Neuronal stem cell (in vitro differentiated cells): ENCODE results near the gene SLC12A9.
A peak's percentile ranks its signal among the peaks of the same experiment; 100 is the strongest.

Source experiments
- DNase-seq: peaks from one replicate; pipeline ENCODE4 v3.0.0-alpha.2; 2013; ENCODE audit warnings: low spot score
- H2AFZ ChIP-seq: one replicate; pipeline ENCODE4 v1.6.1; 2013; ENCODE audit warnings: mild to moderate bottlenecking, low read length, inconsistent platforms
- H2AK5ac ChIP-seq: 2 replicates; pipeline ENCODE4 v1.6.1; 2013; ENCODE audit warnings: low read depth, mild to moderate bottlenecking, inconsistent platforms, low read length, moderate library complexity, mixed read lengths
- H2BK120ac ChIP-seq: 2 replicates; pipeline ENCODE4 v1.6.1; 2013; ENCODE audit warnings: low read depth, mild to moderate bottlenecking, inconsistent platforms, low read length, moderate library complexity, mixed read lengths
- H2BK12ac ChIP-seq: one replicate; pipeline ENCODE4 v1.6.1; 2013; ENCODE audit warnings: low read length, inconsistent platforms
- H2BK15ac ChIP-seq: 2 replicates; pipeline ENCODE4 v1.6.1; 2013; ENCODE audit warnings: mild to moderate bottlenecking, low read length, inconsistent platforms, mixed read lengths
- H2BK5ac ChIP-seq: one replicate; pipeline ENCODE4 v1.6.1; 2013; ENCODE audit warnings: inconsistent platforms, mild to moderate bottlenecking, low read length, moderate library complexity
- H3K14ac ChIP-seq: one replicate; pipeline ENCODE4 v1.6.1; 2013; ENCODE audit warnings: low read length, inconsistent platforms
- H3K18ac ChIP-seq: 2 replicates; pipeline ENCODE4 v1.6.1; 2013; ENCODE audit warnings: low read length, inconsistent platforms
- H3K23ac ChIP-seq: 2 replicates; pipeline ENCODE4 v1.6.1; 2013; ENCODE audit warnings: low read depth, mild to moderate bottlenecking, mixed read lengths, low read length, inconsistent platforms; ENCODE audit not compliant: poor library complexity
- H3K27ac ChIP-seq: replicated peaks from 3 replicates; pipeline ENCODE4 v1.5.1; 2013; ENCODE audit warnings: low read length, inconsistent platforms
- H3K27me3 ChIP-seq, 3 experiments: 2 replicates each; pipeline ENCODE4 v1.6.1; 2013; ENCODE audit warnings: low read length in 3 of 3, mild to moderate bottlenecking in 2 of 3, inconsistent platforms in 1 of 3, low read depth in 1 of 3, mixed read lengths in 1 of 3, moderate library complexity in 1 of 3; ENCODE audit not compliant: control insufficient read depth in 3 of 3, insufficient read depth in 3 of 3
- H3K36me3 ChIP-seq, 2 donors: replicated peaks in 1 of 2; 2 replicates each; pipeline ENCODE4 v1.6.1; 2013; ENCODE audit warnings: low read length in 2 of 2; ENCODE audit not compliant: control insufficient read depth in 2 of 2, insufficient read depth in 2 of 2
- H3K4ac ChIP-seq: 2 replicates; pipeline ENCODE4 v1.6.1; 2013; ENCODE audit warnings: inconsistent platforms, mild to moderate bottlenecking, low read length, moderate library complexity
- H3K4me1 ChIP-seq, 2 donors: 1 replicate in 1 of 2; 2 replicates in 1 of 2; pipeline ENCODE4 v1.6.1; 2013; ENCODE audit warnings: low read length in 2 of 2, low read depth in 1 of 2; ENCODE audit not compliant: control insufficient read depth in 2 of 2, insufficient read depth in 1 of 2
- H3K4me2 ChIP-seq: one replicate; pipeline ENCODE4 v1.6.1; 2013; ENCODE audit warnings: mild to moderate bottlenecking, low read length, inconsistent platforms; ENCODE audit not compliant: insufficient read depth, poor library complexity, severe bottlenecking
- H3K4me3 ChIP-seq, 2 donors: 2 replicates each; pipeline ENCODE4 v1.5.1; 2013; ENCODE audit warnings: low read length in 2 of 2, mild to moderate bottlenecking in 2 of 2, inconsistent platforms in 1 of 2, moderate library complexity in 1 of 2
- H3K79me1 ChIP-seq: one replicate; pipeline ENCODE4 v1.6.1; 2013; ENCODE audit warnings: low read depth, mild to moderate bottlenecking, inconsistent platforms, low read length, moderate library complexity
- H3K9ac ChIP-seq: one replicate; pipeline ENCODE4 v1.6.1; 2013; ENCODE audit warnings: mild to moderate bottlenecking, low read depth, low read length, inconsistent platforms; ENCODE audit not compliant: poor library complexity
- H3K9me3 ChIP-seq, 2 donors: replicated peaks in 1 of 2; 2 replicates each; pipeline versions ENCODE3 to v1.6.1; 2013; ENCODE audit warnings: low read length in 2 of 2, mild to moderate bottlenecking in 2 of 2, inconsistent platforms in 1 of 2, low read depth in 1 of 2, mixed read lengths in 1 of 2, moderate library complexity in 1 of 2; ENCODE audit not compliant: control insufficient read depth in 2 of 2, insufficient read depth in 1 of 2
- H4K8ac ChIP-seq: one replicate; pipeline ENCODE4 v1.6.1; 2013; ENCODE audit warnings: low read depth, mild to moderate bottlenecking, inconsistent platforms, low read length, moderate library complexity
- H4K91ac ChIP-seq: one replicate; pipeline ENCODE4 v1.6.1; 2013; ENCODE audit warnings: low read length, low read depth, mild to moderate bottlenecking, inconsistent platforms; ENCODE audit not compliant: poor library complexity
- WGBS, 2 donors: extraction: QIAGEN DNeasy Blood & Tissue Kit; methylation state at CpG; one replicate each; pipeline ENCODE4 v1.1.7; 2013; ENCODE audit warnings: missing lambda C conversion rate in 2 of 2, mixed read lengths in 1 of 2; ENCODE audit not compliant: insufficient read length in 2 of 2, insufficient replicate concordance in 1 of 2; ENCODE audit errors: extremely low coverage in 2 of 2; 5-methylcytosine and 5-hydroxymethylcytosine counted together

The SLC12A9 gene

DNA sequence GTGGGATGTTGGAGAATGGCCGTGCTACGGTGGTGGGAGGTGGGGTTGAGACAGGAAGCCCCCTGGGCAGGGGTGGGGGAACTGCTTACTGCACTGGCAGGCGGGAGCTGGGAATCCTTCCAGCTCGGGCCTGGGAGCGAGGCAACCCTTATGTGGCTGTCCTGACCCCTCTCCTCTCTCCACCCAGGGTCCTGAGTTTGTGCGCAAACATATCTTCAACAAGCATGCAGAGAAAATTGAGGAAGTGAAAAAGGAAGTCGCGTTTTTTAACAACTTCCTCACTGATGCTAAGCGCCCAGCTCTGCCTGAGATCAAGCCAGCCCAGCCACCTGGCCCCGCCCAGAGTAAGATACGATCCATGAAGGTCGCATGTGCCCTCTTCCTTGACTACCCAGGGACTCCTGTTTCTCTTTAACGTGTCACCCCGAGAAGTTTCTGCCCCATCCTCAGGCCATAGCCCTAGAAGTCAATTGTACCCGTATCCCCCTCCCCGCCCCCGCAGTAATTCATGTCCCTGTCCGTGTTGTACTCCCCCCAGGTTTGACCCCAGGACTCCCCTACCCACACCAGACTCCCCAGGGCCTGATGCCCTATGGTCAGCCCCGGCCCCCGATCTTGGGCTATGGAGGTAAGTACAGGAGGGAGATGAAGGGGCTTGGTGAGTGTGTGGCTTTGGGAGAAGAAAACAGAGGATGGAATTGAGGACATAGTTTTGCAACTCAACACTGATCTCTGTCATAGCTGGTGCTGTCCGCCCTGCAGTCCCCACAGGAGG lies 35.2 kb downstream of the SLC12A9 start:
- no peak for DNase-seq

DNA sequence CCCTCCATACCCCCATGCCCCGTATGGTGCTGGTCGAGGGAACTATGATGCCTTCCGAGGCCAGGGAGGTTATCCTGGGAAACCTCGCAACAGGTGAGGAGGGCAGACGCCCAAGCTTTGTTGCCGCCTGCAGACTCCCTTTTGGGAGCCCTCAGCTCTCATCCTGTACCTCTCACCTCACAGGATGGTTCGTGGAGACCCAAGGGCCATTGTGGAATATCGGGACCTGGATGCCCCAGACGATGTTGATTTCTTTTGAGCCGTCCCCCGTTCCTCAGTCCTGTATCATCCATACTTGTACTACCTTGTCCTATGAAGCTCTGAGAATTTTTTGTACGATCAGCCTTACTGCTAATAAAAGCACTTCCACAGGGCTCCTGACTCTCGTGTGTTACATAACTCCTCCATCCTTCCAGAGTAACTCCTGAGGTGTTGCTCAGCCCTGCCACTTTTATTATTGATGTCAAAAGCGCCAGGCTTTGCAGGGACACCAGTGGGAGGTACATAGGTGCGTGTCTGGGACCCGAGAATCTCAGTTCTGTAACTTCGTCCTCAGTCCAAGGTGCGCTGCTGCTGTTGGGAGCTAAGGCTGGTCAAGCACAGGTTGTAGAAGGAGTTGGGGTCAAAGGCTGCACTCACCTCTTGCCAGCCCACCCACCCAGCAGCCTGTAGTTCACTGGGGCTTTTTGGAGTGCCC lies 35.9 kb downstream of the SLC12A9 start:
- H2BK15ac ChIP-seq, result no peak overlapping the region
- no peak overlapping the region for H3K4ac ChIP-seq
- H3K18ac ChIP-seq, result peak overlapping the region; percentile 99
- H3K14ac ChIP-seq, result no peak overlapping the region
- H3K9me3 ChIP-seq, result no peaks in the 10 kb centered on the region
- no peak overlapping the region for H2BK120ac ChIP-seq
- H3K4me3 ChIP-seq, result peak overlapping the region; percentile 57 to 88
- H3K36me3 ChIP-seq, result peaks cover 51 to 56% of the 10 kb centered on the region in 2 donors
- no peak overlapping the region for H4K8ac ChIP-seq
- no CpG with 5 or more reads among the region's 18 CpGs for WGBS, 2 donors
- H2AK5ac ChIP-seq, result peak overlapping the region; percentile 33
- peak overlapping the region; percentile 15 for H3K23ac ChIP-seq
- peak overlapping the region; percentile 40 for H2BK5ac ChIP-seq
- H3K79me1 ChIP-seq, result peaks cover 8% of the 10 kb centered on the region
- H3K4me2 ChIP-seq, result peak overlapping the region; percentile 86
- H2AFZ ChIP-seq, result no peak overlapping the region
- DNase-seq, result no peak
- peak overlapping the region; percentile 83 for H3K27ac ChIP-seq
- H3K27me3 ChIP-seq, result no peaks in the 10 kb centered on the region
- H2BK12ac ChIP-seq, result no peak overlapping the region
- H3K9ac ChIP-seq, result peak overlapping the region; percentile 100
- H3K4me1 ChIP-seq, result peaks cover 16 to 19% of the 10 kb centered on the region in 2 donors
- H4K91ac ChIP-seq, result no peak overlapping the region

More for the DNA sequence above, 35.2 kb downstream of the SLC12A9 start:
- Histone ChIP-seq H3K4me1 (peaks cover 16 to 19% of the 10 kb centered on the region in 2 donors), H3K27me3 (no peaks in the 10 kb centered on the region), H2BK12ac (no peak overlapping the region), H2BK15ac (no peak overlapping the region), H3K18ac (no peak overlapping the region), H3K4me3 (no peak overlapping the region), H2BK5ac (no peak overlapping the region), H3K9me3 (no peaks in the 10 kb centered on the region), H3K36me3 (peaks cover 55 to 63% of the 10 kb centered on the region in 2 donors), H4K91ac (no peak overlapping the region), H3K79me1 (peaks cover 8% of the 10 kb centered on the region), H2AK5ac (no peak overlapping the region), H3K23ac (peak overlapping the region; percentile 8), H2AFZ (no peak overlapping the region), H3K14ac (no peak overlapping the region), H3K4ac (no peak overlapping the region), H3K4me2 (peak overlapping the region; percentile 13), H3K9ac (no peak overlapping the region), H3K27ac (peak overlapping the region; percentile 4), H2BK120ac (no peak overlapping the region), H4K8ac (no peak overlapping the region)
- no CpG with 5 or more reads among the region's 21 CpGs for WGBS, 2 donors

GRCh38 chr7:100888988-100889750 lies 36.7 kb downstream of the SLC12A9 start, which contains the start of gene UFSP1:
TSS of gene UFSP1 (minus strand) at chr7:100889715. CDS start at chr7:100889271, 444 bp downstream.
- Histone ChIP-seq H3K79me1 (peaks cover 6% of the 10 kb centered on the region), H3K9me3 (no peaks in the 10 kb centered on the region), H2AK5ac (peak within 1 kb of the TSS; percentile 76), H3K14ac (peak within 1 kb of the TSS; percentile 58), H3K4ac (no peak within 1 kb of the TSS), H4K8ac (peak within 1 kb of the TSS; percentile 99), H2AFZ (peak within 1 kb of the TSS; percentile 84), H3K4me3 (peak within 1 kb of the TSS; percentile 57 to 88), H3K9ac (peak within 1 kb of the TSS; percentile 100), H2BK5ac (peak within 1 kb of the TSS; percentile 97), H3K27me3 (no peaks in the 10 kb centered on the region), H3K23ac (peak within 1 kb of the TSS; percentile 99), H3K4me1 (peaks cover 22 to 25% of the 10 kb centered on the region in 2 donors), H3K18ac (peak within 1 kb of the TSS; percentile 100), H3K27ac (peak within 1 kb of the TSS; percentile 93), H4K91ac (no peak within 1 kb of the TSS), H3K36me3 (peaks cover 43 to 49% of the 10 kb centered on the region in 2 donors), H3K4me2 (peak within 1 kb of the TSS; percentile 99), H2BK120ac (peak within 1 kb of the TSS; percentile 91), H2BK15ac (peak within 1 kb of the TSS; percentile 99), H2BK12ac (peak within 1 kb of the TSS; percentile 96)
- no CpG with 5 or more reads among the region's 73 CpGs for WGBS, 2 donors
- no peak for DNase-seq
